Measurements from ENCODE around the gene CELSR3. TPM values are rescaled to one million over a fixed set of nuclear protein-coding genes. Genes with fewer than 3 reads are reported as not detected.

The CELSR3 gene
- total and polyA plus RNA-seq, 8 donors, result 0.51 to 13.9 (median 1.4) TPM

- Histone ChIP-seq H3K36me3 (peaks cover 12 to 59% (median 38%) of the 10 kb centered on the region in 3 donors), H3K27ac (no peak overlapping the region)
- no peak for TF ChIP-seq CTCF (IDR thresholded peaks at IDR 0.05)
Observed at GRCh38 chr3:48690846-48691458, 28.3 kb upstream of the CELSR3 start.

GRCh38 chr3:48689384-48689783 is 26.7 kb upstream of the CELSR3 start:
- WGBS, 2 donors, result 62 to 71% methylated on average over 5 of the region's 5 CpGs
- no peak for TF ChIP-seq CTCF (IDR thresholded peaks at IDR 0.05)
- H3K27ac ChIP-seq, result no peak overlapping the region
- intact Hi-C loops (cut with DNase I), result no loop called here
- DNase-seq, result no peak
- H3K36me3 ChIP-seq, result peaks cover 9 to 59% (median 31%) of the 10 kb centered on the region in 3 donors
- H3K9me3 ChIP-seq, result no peaks in the 10 kb centered on the region
- ATAC-seq, result no peak
- H3K4me3 ChIP-seq, result no peak overlapping the region
- no peaks in the 10 kb centered on the region for H3K27me3 ChIP-seq
- peaks cover 0 to 5% (median 5%) of the 10 kb centered on the region in 3 donors for H3K4me1 ChIP-seq
- FAIRE-seq, result no peak

More at GRCh38 chr3:48690846-48691458, 28.3 kb upstream of the CELSR3 start:
- Histone ChIP-seq H3K27me3 (no peaks in the 10 kb centered on the region), H3K9me3 (no peaks in the 10 kb centered on the region), H3K4me1 (peaks cover under 1 to 6% (median 4%) of the 10 kb centered on the region in 3 donors), H3K4me3 (no peak overlapping the region)
- ATAC-seq, result no peak
- WGBS, 2 donors, result 91 to 98% methylated on average over 2 of the region's 2 CpGs
- intact Hi-C loops (cut with DNase I), result no loop called here
- no peak for FAIRE-seq
- no peak for DNase-seq

- Histone ChIP-seq H3K9me3 (no peaks in the 10 kb centered on the region), H3K27me3 (no peaks in the 10 kb centered on the region), H3K36me3 (peaks cover 9 to 57% (median 31%) of the 10 kb centered on the region in 3 donors), H3K4me3 (no peak overlapping the region), H3K4me1 (peaks cover 0 to 9% (median 6%) of the 10 kb centered on the region in 3 donors), H3K27ac (no peak overlapping the region)
- FAIRE-seq (no peak), ATAC-seq (no peak), DNase-seq (no peak)
- TF ChIP-seq CTCF (IDR thresholded peaks at IDR 0.05), result no peak
- WGBS, 2 donors, result 88 to 90% methylated on average over 3 of the region's 3 CpGs
- intact Hi-C loops (cut with DNase I), result no loop called here
Observed at GRCh38 chr3:48688737-48689075, 26.0 kb upstream of the CELSR3 start.

GRCh38 chr3:48688032-48688736 is 25.5 kb upstream of the CELSR3 start:
- FAIRE-seq, result no peak
- 83 to 90% methylated on average over 18 of the region's 18 CpGs for WGBS, 2 donors
- ATAC-seq, result no peak

More at GRCh38 chr3:48688032-48688736, 25.5 kb upstream of the CELSR3 start:
- Histone ChIP-seq H3K27me3 (no peaks in the 10 kb centered on the region), H3K9me3 (no peaks in the 10 kb centered on the region), H3K27ac (no peak overlapping the region), H3K4me3 (no peak overlapping the region), H3K36me3 (peaks cover 9 to 52% (median 31%) of the 10 kb centered on the region in 3 donors), H3K4me1 (peaks cover 3 to 9% (median 6%) of the 10 kb centered on the region in 3 donors)
- TF ChIP-seq CTCF (IDR thresholded peaks at IDR 0.05), result no peak
- intact Hi-C loops (cut with DNase I), result no loop called here
- no peak for DNase-seq
